Activated naive CD4-positive, alpha-beta T cell treated with anti-CD3 and anti-CD28 coated beads, Interleukin-2, amount 50 U/mL, for 72 hours (primary cell): Measurements from ENCODE around the gene MRPS26. TPM values are rescaled to one million over a fixed set of nuclear protein-coding genes. Genes with fewer than 3 reads are reported as not detected.
"Not testable (repeated sequence)": the region's sequence is repeated elsewhere in the genome, so short reads cannot be mapped to it uniquely, and the experiment has no call there.

Experiments used
- ATAC-seq, 2 donors: fragments of 150-1000 bp; cut with Tn5 transposase; 2 replicates each; pipeline ENCODE4 v1.10.0; 2021; ENCODE audit warnings: mild to moderate bottlenecking in 2 of 2, moderate library complexity in 2 of 2
- DNase-seq, 2 donors: peaks; one replicate each; pipeline ENCODE4 v3.0.0; 2021 to 2022; ENCODE audit warnings: low spot score in 2 of 2
- H3K27ac Mint-ChIP-seq, 2 donors: one replicate each; pipeline ENCODE4 v1.8.0; 2022; ENCODE audit warnings: mild to moderate bottlenecking in 2 of 2, mixed read lengths in 2 of 2
- H3K36me3 Mint-ChIP-seq, 2 donors: one replicate each; pipeline ENCODE4 v1.8.0; 2022; ENCODE audit warnings: mixed read lengths in 2 of 2
- H3K9me3 Mint-ChIP-seq, 2 donors: one replicate each; pipeline ENCODE4 v1.8.0; 2022; ENCODE audit warnings: mixed read lengths in 2 of 2
- total RNA-seq, 2 donors: library from RNA; stranded (reverse); gene quantifications; one replicate each; pipeline ENCODE4 v1.2.3, GENCODE V29; 2022

MRPS26 gene
- 10 to 100 TPM; 39.3 to 60.0 TPM for total RNA-seq

GRCh38 chr20:3045816-3046676 is at the start of gene MRPS26:
TSS of gene MRPS26 (plus strand) at chr20:3046052. CDS start at chr20:3046069, 17 bp downstream.
- Mint-ChIP-seq H3K9me3 (no peaks in the 10 kb centered on the region), H3K36me3 (peaks cover 22 to 23% of the 10 kb centered on the region in 2 donors), H3K27ac (peak within 1 kb of the TSS; percentile 89 to 90)
- ATAC-seq = peak; percentile 91 to 93
- DNase-seq = peak; percentile 82 to 89

- DNase-seq (no peak), ATAC-seq (no peak)
- peaks cover 0 to 1% of the 10 kb centered on the region in 2 donors for H3K36me3 Mint-ChIP-seq
- H3K27ac Mint-ChIP-seq = no peak overlapping the region
- H3K9me3 Mint-ChIP-seq = no peaks in the 10 kb centered on the region
Observed at GRCh38 chr20:2998728-2999127, 47.1 kb upstream of the MRPS26 start.

GRCh38 chr20:3000852-3001523 is 44.9 kb upstream of the MRPS26 start:
- Mint-ChIP-seq H3K36me3 (no peaks in the 10 kb centered on the region), H3K9me3 (no peaks in the 10 kb centered on the region), H3K27ac (peak overlapping the region in 1 of 2 donors; percentile 12)
- DNase-seq (peak in 1 of 2 donors; percentile 21), ATAC-seq (peak; percentile 86 to 95)

GRCh38 chr20:3003416-3003815 is 42.4 kb upstream of the MRPS26 start:
- H3K36me3 Mint-ChIP-seq = peaks cover 0 to 6% of the 10 kb centered on the region in 2 donors
- H3K9me3 Mint-ChIP-seq = no peaks in the 10 kb centered on the region
- peak overlapping the region in 1 of 2 donors; percentile 41 for H3K27ac Mint-ChIP-seq
- ATAC-seq = no peak
- DNase-seq = no peak

GRCh38 chr20:3010985-3011723 is 34.7 kb upstream of the MRPS26 start:
- DNase-seq (peak in 1 of 2 donors; percentile 38), ATAC-seq (peak; percentile 72 to 83)
- peaks cover 14 to 26% of the 10 kb centered on the region in 2 donors for H3K36me3 Mint-ChIP-seq
- H3K27ac Mint-ChIP-seq = peak overlapping the region; percentile 1 to 88
- H3K9me3 Mint-ChIP-seq = no peaks in the 10 kb centered on the region

- Mint-ChIP-seq H3K9me3 (no peaks in the 10 kb centered on the region), H3K36me3 (peaks cover 18 to 30% of the 10 kb centered on the region in 2 donors), H3K27ac (peak overlapping the region; percentile 88)
- ATAC-seq (peak; percentile 53 to 78), DNase-seq (peak in 1 of 2 donors; percentile 32)
Observed at GRCh38 chr20:3011752-3012151, 34.1 kb upstream of the MRPS26 start.

GRCh38 chr20:3013771-3014170 is 32.1 kb upstream of the MRPS26 start:
- Mint-ChIP-seq H3K36me3 (peaks cover 28 to 43% of the 10 kb centered on the region in 2 donors), H3K27ac (peak overlapping the region in 1 of 2 donors; percentile 88), H3K9me3 (no peaks in the 10 kb centered on the region)
- ATAC-seq (no peak), DNase-seq (no peak)

GRCh38 chr20:3014179-3014578 is 31.7 kb upstream of the MRPS26 start:
- DNase-seq (no peak), ATAC-seq (peak in 1 of 2 donors; percentile 19)
- Mint-ChIP-seq H3K9me3 (no peaks in the 10 kb centered on the region), H3K36me3 (peaks cover 24 to 39% of the 10 kb centered on the region in 2 donors), H3K27ac (peak overlapping the region in 1 of 2 donors; percentile 88)

GRCh38 chr20:3014662-3015061 is 31.2 kb upstream of the MRPS26 start:
- H3K27ac Mint-ChIP-seq = peak overlapping the region; percentile 88 to 92
- DNase-seq (peak in 1 of 2 donors; percentile 44), ATAC-seq (peak; percentile 68 to 76)
- H3K36me3 Mint-ChIP-seq = peaks cover 20 to 34% of the 10 kb centered on the region in 2 donors
- no peaks in the 10 kb centered on the region for H3K9me3 Mint-ChIP-seq

GRCh38 chr20:3015302-3015701 is 30.6 kb upstream of the MRPS26 start:
- not testable (repeated sequence) for ATAC-seq, DNase-seq, H3K9me3 Mint-ChIP-seq
- Mint-ChIP-seq H3K27ac (peak overlapping the region; percentile 88 to 92), H3K36me3 (peaks cover 20 to 33% of the 10 kb centered on the region in 2 donors)

GRCh38 chr20:3021327-3021726 is 24.5 kb upstream of the MRPS26 start:
- Mint-ChIP-seq H3K9me3 (no peaks in the 10 kb centered on the region), H3K27ac (peak overlapping the region; percentile 1 to 32), H3K36me3 (peaks cover 19 to 25% of the 10 kb centered on the region in 2 donors)
- no peak for ATAC-seq
- no peak for DNase-seq

GRCh38 chr20:3021777-3022176 is 24.1 kb upstream of the MRPS26 start:
- DNase-seq (no peak), ATAC-seq (peak in 1 of 2 donors; percentile 29)
- Mint-ChIP-seq H3K27ac (peak overlapping the region; percentile 32 to 44), H3K9me3 (no peaks in the 10 kb centered on the region), H3K36me3 (peaks cover 15 to 21% of the 10 kb centered on the region in 2 donors)

- Mint-ChIP-seq H3K36me3 (peaks cover 4 to 17% of the 10 kb centered on the region in 2 donors), H3K27ac (peak overlapping the region in 1 of 2 donors; percentile 66)
- not testable (repeated sequence) for ATAC-seq, DNase-seq, H3K9me3 Mint-ChIP-seq
Observed at GRCh38 chr20:3022559-3023490, 23.0 kb upstream of the MRPS26 start.

- Mint-ChIP-seq H3K27ac (no peak overlapping the region), H3K36me3 (peaks cover 5 to 15% of the 10 kb centered on the region in 2 donors), H3K9me3 (no peaks in the 10 kb centered on the region)
- ATAC-seq (no peak), DNase-seq (no peak)
Observed at GRCh38 chr20:3027987-3028386, 17.9 kb upstream of the MRPS26 start.

GRCh38 chr20:3031524-3032147 is 14.2 kb upstream of the MRPS26 start:
- ATAC-seq = peak; percentile 63 to 80
- no peak for DNase-seq
- Mint-ChIP-seq H3K36me3 (peaks cover 10 to 19% of the 10 kb centered on the region in 2 donors), H3K27ac (no peak overlapping the region), H3K9me3 (no peaks in the 10 kb centered on the region)
